Posterior vena cava (tissue), 2 donors: ENCODE results near the gene OGG1. TPM values are rescaled to one million over a fixed set of nuclear protein-coding genes. Genes with fewer than 3 reads are reported as not detected.

Experiments used
- DNase-seq: peaks from one replicate; pipeline ENCODE4 v3.0.0-alpha.2; 2020; ENCODE audit warnings: low spot score
- intact Hi-C, 2 donors: fragments of 100-400 bp; cut with DNase I; formaldehyde crosslinking; loops; one replicate each; pipeline versions ENCODE4 v1.14.1 to v1.14.2; 2022 to 2023
- total RNA-seq, 2 donors: library from RNA; stranded (reverse); fragmentation: NEBNext Ultra II Directional; extraction: Animal tissue kit (Norgen Biotek cat#: 25700); gene quantifications; one replicate each; pipeline ENCODE4 v1.2.1, GENCODE V29; 2021
- donor health status: DM: yes; HTN: yes; CAD: no.
- donor health status: DM: yes; HTN: yes; CAD: no.

OGG1 gene
- total RNA-seq, 2 donors from 2014 or later: 15.4 to 23.4 TPM

- intact Hi-C loops: no loop called here
Measured at GRCh38 chr3:9779721-9780457, 30.1 kb downstream of the OGG1 start.

GRCh38 chr3:9780458-9780812, 30.7 kb downstream of the OGG1 start:
- intact Hi-C loops: no loop called here
- no peak for DNase-seq

More at GRCh38 chr3:9779721-9780457, 30.1 kb downstream of the OGG1 start:
- DNase-seq: no peak

GRCh38 chr3:9780910-9781309, 31.2 kb downstream of the OGG1 start:
- no peak for DNase-seq
- intact Hi-C loops: no loop called here

- intact Hi-C loops: no loop called here
- no peak for DNase-seq
Measured at GRCh38 chr3:9781551-9781950, 31.8 kb downstream of the OGG1 start.

- no peak for DNase-seq
- intact Hi-C loops: no loop called here
Measured at GRCh38 chr3:9781978-9782603, 32.3 kb downstream of the OGG1 start.

GRCh38 chr3:9782770-9783169, 33.0 kb downstream of the OGG1 start:
- intact Hi-C loops: no loop called here

GRCh38 chr3:9783954-9784353, 34.2 kb downstream of the OGG1 start:
- intact Hi-C loops: no loop called here
- no peak for DNase-seq

More at GRCh38 chr3:9782770-9783169, 33.0 kb downstream of the OGG1 start:
- DNase-seq: no peak

- intact Hi-C loops: no loop called here
- DNase-seq: no peak
Measured at GRCh38 chr3:9784965-9785364, 35.2 kb downstream of the OGG1 start.

- intact Hi-C loops: no loop called here
- DNase-seq: no peak
Measured at GRCh38 chr3:9785602-9786001, 35.9 kb downstream of the OGG1 start.

- intact Hi-C loops: no loop called here
- no peak for DNase-seq
Measured at GRCh38 chr3:9786209-9786739, 36.5 kb downstream of the OGG1 start.

- intact Hi-C loops: no loop called here
- DNase-seq: no peak
Measured at GRCh38 chr3:9786825-9787669, 37.3 kb downstream of the OGG1 start.

GRCh38 chr3:9787714-9788113, 38.0 kb downstream of the OGG1 start:
- intact Hi-C loops: no loop called here
- DNase-seq: no peak

GRCh38 chr3:9791127-9791526, 41.4 kb downstream of the OGG1 start:
- DNase-seq: no peak
- intact Hi-C loops: no loop called here

GRCh38 chr3:9791790-9792404, 42.1 kb downstream of the OGG1 start:
- DNase-seq: no peak
- intact Hi-C loops: no loop called here

- intact Hi-C loops: no loop called here
- DNase-seq: peak; percentile 98
Measured at GRCh38 chr3:9792405-9793160, 42.8 kb downstream of the OGG1 start, which contains the start of the genes ARPC4 and TADA3. TSS of gene ARPC4 (plus strand) at chr3:9793082. CDS start at chr3:9793122, 40 bp downstream. TSS of gene TADA3 (minus strand) at chr3:9792473. CDS start at chr3:9791466, 1,007 bp downstream.

- DNase-seq: no peak
- intact Hi-C loops: no loop called here
Measured at GRCh38 chr3:9793161-9793781, 43.5 kb downstream of the OGG1 start.

GRCh38 chr3:9794400-9794799, 44.6 kb downstream of the OGG1 start:
- DNase-seq: no peak
- intact Hi-C loops: no loop called here

- no peak for DNase-seq
Measured at GRCh38 chr3:9795207-9795606, 45.5 kb downstream of the OGG1 start.

More at GRCh38 chr3:9795207-9795606, 45.5 kb downstream of the OGG1 start:
- intact Hi-C loops: no loop called here
